T-helper 1 cell (primary cell): Measurements from ENCODE around the gene AMBRA1.

Experiments used
- DNase-seq, 5 donors: peaks; one replicate each; pipeline ENCODE4 v3.0.0-alpha.2; 2012 to 2020

The AMBRA1 gene

GRCh38 chr11:46427364-46427763 is 166.5 kb downstream of the AMBRA1 start:
- no peak for DNase-seq

- no peak for DNase-seq
These were observed 167.4 kb downstream of the AMBRA1 start for GRCh38 chr11:46426233-46426991.

- no peak for DNase-seq
These were observed 171.2 kb downstream of the AMBRA1 start for GRCh38 chr11:46422588-46422987.

GRCh38 chr11:46421257-46421880 is 172.5 kb downstream of the AMBRA1 start:
- no peak for DNase-seq

- no peak for DNase-seq
These were observed 173.3 kb downstream of the AMBRA1 start for GRCh38 chr11:46420513-46420912.

GRCh38 chr11:46418751-46419150 is 175.1 kb downstream of the AMBRA1 start:
- DNase-seq, result no peak

GRCh38 chr11:46417711-46418110 is 176.1 kb downstream of the AMBRA1 start:
- no peak for DNase-seq

- DNase-seq, result no peak
These were observed 178.9 kb downstream of the AMBRA1 start for GRCh38 chr11:46414879-46415278.

- DNase-seq, result no peak
These were observed 179.4 kb downstream of the AMBRA1 start for GRCh38 chr11:46414466-46414796.

- DNase-seq, result no peak
These were observed 179.9 kb downstream of the AMBRA1 start for GRCh38 chr11:46413760-46414465.

- DNase-seq, result no peak
These were observed 183.8 kb downstream of the AMBRA1 start for GRCh38 chr11:46410021-46410420.

- DNase-seq, result no peak
These were observed 185.3 kb downstream of the AMBRA1 start for GRCh38 chr11:46408407-46408986.

- DNase-seq, result no peak
These were observed 186.2 kb downstream of the AMBRA1 start for GRCh38 chr11:46407635-46408034.

- DNase-seq, result no peak
These were observed 189.3 kb downstream of the AMBRA1 start for GRCh38 chr11:46404476-46405017.

- DNase-seq, result no peak
These were observed 190.6 kb downstream of the AMBRA1 start for GRCh38 chr11:46402957-46403902.

- no peak for DNase-seq
These were observed 196.3 kb downstream of the AMBRA1 start for GRCh38 chr11:46397526-46397925.

GRCh38 chr11:46393759-46394158 is 200.1 kb downstream of the AMBRA1 start:
- no peak for DNase-seq

GRCh38 chr11:46393231-46393616 is 200.6 kb downstream of the AMBRA1 start:
- DNase-seq, result no peak

GRCh38 chr11:46392421-46393230 is 201.2 kb downstream of the AMBRA1 start:
- peak; percentile 62 to 73 (median 68) for DNase-seq

- peak in 1 of 5 donors; percentile 36 for DNase-seq
These were observed 202.0 kb downstream of the AMBRA1 start, which contains the start of gene CHRM4 for GRCh38 chr11:46391578-46392420. CHRM4 (minus strand) TSS chr11:46391776; CDS start chr11:46386557, 5,219 bp downstream.
